AG09309 (cell line): ENCODE results near the gene PRKN.
A peak's percentile ranks its signal among the peaks of the same experiment; 100 is the strongest.
"Not testable (repeated sequence)": the region's sequence is repeated elsewhere in the genome, so short reads cannot be mapped to it uniquely, and the experiment has no call there.

Experiments used
- DNase-seq: peaks from one replicate; pipeline ENCODE4 v3.0.0-alpha.2; 2010; ENCODE audit warnings: low read depth
- H3K4me3 ChIP-seq: 2 replicates; pipeline ENCODE4 v1.5.1; 2011; ENCODE audit warnings: mild to moderate bottlenecking, low read depth, low read length, moderate library complexity; ENCODE audit not compliant: control insufficient read depth
- CTCF ChIP-seq: IDR thresholded peaks from 2 replicates; pipeline ENCODE4 v1.5.1; 2011; ENCODE audit warnings: mild to moderate bottlenecking, low read depth, low read length, inconsistent platforms; ENCODE audit not compliant: insufficient read depth, control insufficient read depth; ENCODE audit errors: missing control alignments

The PRKN gene

GRCh38 chr6:161511447-161512095 lies 1216.0 kb downstream of the PRKN start:
- no peak for DNase-seq
- TF ChIP-seq CTCF: no peak
- no peak overlapping the region for H3K4me3 ChIP-seq

- no peak for TF ChIP-seq CTCF
- H3K4me3 ChIP-seq: no peak overlapping the region
- no peak for DNase-seq
These were observed 1219.2 kb downstream of the PRKN start for GRCh38 chr6:161508341-161508740.

GRCh38 chr6:161507375-161507774 lies 1220.2 kb downstream of the PRKN start:
- TF ChIP-seq CTCF: no peak
- no peak overlapping the region for H3K4me3 ChIP-seq
- no peak for DNase-seq

GRCh38 chr6:161503570-161503969 lies 1224.0 kb downstream of the PRKN start:
- H3K4me3 ChIP-seq: no peak overlapping the region
- no peak for TF ChIP-seq CTCF
- no peak for DNase-seq

- no peak overlapping the region for H3K4me3 ChIP-seq
- no peak for DNase-seq
- TF ChIP-seq CTCF: no peak
These were observed 1228.7 kb downstream of the PRKN start for GRCh38 chr6:161498881-161499280.

GRCh38 chr6:161498359-161498758 lies 1229.2 kb downstream of the PRKN start:
- H3K4me3 ChIP-seq: no peak overlapping the region
- peak; percentile 57 for TF ChIP-seq CTCF
- no peak for DNase-seq

GRCh38 chr6:161496941-161497340 lies 1230.6 kb downstream of the PRKN start:
- no peak overlapping the region for H3K4me3 ChIP-seq
- DNase-seq: no peak
- no peak for TF ChIP-seq CTCF

- not testable (repeated sequence) for DNase-seq, H3K4me3 ChIP-seq
These were observed 1231.3 kb downstream of the PRKN start for GRCh38 chr6:161496271-161496670.
